GM15510 (cell line): Measurements from ENCODE around the gene SLC25A47.

Experiments
- POLR2A ChIP-seq: IDR thresholded peaks from 3 replicates; pipeline ENCODE4 v1.6.1; 2011; ENCODE audit warnings: borderline replicate concordance; ENCODE audit not compliant: insufficient read length; ENCODE audit errors: extremely low read depth

SLC25A47 gene

GRCh38 chr14:100287202-100287997 is 35.7 kb upstream of the SLC25A47 start:
- no peak for TF ChIP-seq POLR2A

- no peak for TF ChIP-seq POLR2A
Observed at GRCh38 chr14:100288382-100289185, 34.6 kb upstream of the SLC25A47 start.

- no peak for TF ChIP-seq POLR2A
Observed at GRCh38 chr14:100289916-100290606, 33.1 kb upstream of the SLC25A47 start.

GRCh38 chr14:100290607-100291304 is 32.4 kb upstream of the SLC25A47 start:
- no peak for TF ChIP-seq POLR2A

- no peak for TF ChIP-seq POLR2A
Observed at GRCh38 chr14:100291305-100292075, 31.6 kb upstream of the SLC25A47 start.

GRCh38 chr14:100292301-100292775 is 30.8 kb upstream of the SLC25A47 start:
- no peak for TF ChIP-seq POLR2A

- TF ChIP-seq POLR2A = no peak
Observed at GRCh38 chr14:100292776-100293461, 30.2 kb upstream of the SLC25A47 start.

GRCh38 chr14:100293497-100294212 is 29.5 kb upstream of the SLC25A47 start:
- no peak for TF ChIP-seq POLR2A

- no peak for TF ChIP-seq POLR2A
Observed at GRCh38 chr14:100294213-100294962, 28.8 kb upstream of the SLC25A47 start.

GRCh38 chr14:100294963-100295330 is 28.2 kb upstream of the SLC25A47 start:
- no peak for TF ChIP-seq POLR2A

- TF ChIP-seq POLR2A = no peak
Observed at GRCh38 chr14:100295376-100296105, 27.6 kb upstream of the SLC25A47 start.
